Natural killer cell (primary cell): ENCODE results near the gene ADGRF1. TPM values are rescaled to one million over a fixed set of nuclear protein-coding genes. Genes with fewer than 3 reads are reported as not detected.

ENCODE experiments used
- ATAC-seq, 3 donors: fragments of 150-1000 bp in 2 of 3; fragments of 200-7000 bp in 1 of 3; cut with Tn5 transposase; 1 replicate in 1 of 3; 2 replicates in 2 of 3; pipeline ENCODE4 v1.10.0; 2021; ENCODE audit warnings: mild to moderate bottlenecking in 2 of 3, moderate library complexity in 2 of 3
- DNase-seq, 2 donors: peaks; one replicate each; pipeline versions ENCODE4 v3.0.0 to v3.0.0-alpha.2; 2013 to 2021; ENCODE audit warnings: mixed read lengths in 1 of 2
- H3K27ac ChIP-seq: one replicate; pipeline ENCODE4 v1.5.1; 2013; ENCODE audit warnings: mild to moderate bottlenecking, low read length
- H3K27me3 ChIP-seq: one replicate; pipeline ENCODE4 v1.6.1; 2013; ENCODE audit warnings: low read length; ENCODE audit not compliant: control insufficient read depth, insufficient read depth
- H3K36me3 ChIP-seq: one replicate; pipeline ENCODE4 v1.6.1; 2013; ENCODE audit warnings: low read length; ENCODE audit not compliant: control insufficient read depth, insufficient read depth
- H3K4me1 ChIP-seq: one replicate; pipeline ENCODE4 v1.6.1; 2013; ENCODE audit warnings: low read length; ENCODE audit not compliant: control insufficient read depth, insufficient read depth
- H3K4me3 ChIP-seq: one replicate; pipeline ENCODE4 v1.5.1; 2013; ENCODE audit warnings: low read length
- H3K9me3 ChIP-seq: one replicate; pipeline ENCODE4 v1.6.1; 2013; ENCODE audit warnings: low read length; ENCODE audit not compliant: control insufficient read depth, insufficient read depth
- H3K27ac Mint-ChIP-seq, 2 donors: one replicate each; pipeline ENCODE4 v1.8.0; 2022; ENCODE audit warnings: mild to moderate bottlenecking in 2 of 2, mixed read lengths in 2 of 2, moderate library complexity in 1 of 2
- H3K27me3 Mint-ChIP-seq, 2 donors: one replicate each; pipeline ENCODE4 v1.8.0; 2022; ENCODE audit warnings: low read depth in 2 of 2, mixed read lengths in 2 of 2
- H3K36me3 Mint-ChIP-seq: one replicate; pipeline ENCODE4 v1.8.0; 2022; ENCODE audit warnings: mixed read lengths
- H3K4me1 Mint-ChIP-seq, 2 donors: one replicate each; pipeline ENCODE4 v1.8.0; 2022; ENCODE audit warnings: mixed read lengths in 2 of 2
- H3K4me3 Mint-ChIP-seq: one replicate; pipeline ENCODE4 v1.8.0; 2022; ENCODE audit warnings: mild to moderate bottlenecking, moderate library complexity, mixed read lengths
- H3K9me3 Mint-ChIP-seq, 2 donors: one replicate each; pipeline ENCODE4 v1.8.0; 2022; ENCODE audit warnings: mixed read lengths in 2 of 2
- WGBS: methylation state at CpG from one replicate; pipeline ENCODE4 v1.1.7; 2013; ENCODE audit warnings: missing lambda C conversion rate; ENCODE audit not compliant: insufficient coverage; 5-methylcytosine and 5-hydroxymethylcytosine counted together
- intact Hi-C: fragments of 100-400 bp; cut with micrococcal nuclease; formaldehyde crosslinking; loops from one replicate; pipeline ENCODE4 v1.14.2; 2022
- total RNA-seq, 4 donors: library from RNA; stranded (reverse); fragments of 120-200 nt in 1 of 4; gene quantifications; one replicate each; pipeline versions ENCODE4 v1.2.3 to v1.2.4, GENCODE V29; 2013 to 2022
- TF ChIP-seq, protein P1 (sequence below): fragments of 200-600 bp; IDR thresholded peaks from one replicate; pipeline ENCODE4 v1.8.0; 2022; ENCODE audit warnings: antibody characterized with exemption

Gene ADGRF1
- total RNA-seq, 3 donors from 2014 or later (not counting 1 experiment from before 2014, with no cell fraction given), result not detected

DNA sequence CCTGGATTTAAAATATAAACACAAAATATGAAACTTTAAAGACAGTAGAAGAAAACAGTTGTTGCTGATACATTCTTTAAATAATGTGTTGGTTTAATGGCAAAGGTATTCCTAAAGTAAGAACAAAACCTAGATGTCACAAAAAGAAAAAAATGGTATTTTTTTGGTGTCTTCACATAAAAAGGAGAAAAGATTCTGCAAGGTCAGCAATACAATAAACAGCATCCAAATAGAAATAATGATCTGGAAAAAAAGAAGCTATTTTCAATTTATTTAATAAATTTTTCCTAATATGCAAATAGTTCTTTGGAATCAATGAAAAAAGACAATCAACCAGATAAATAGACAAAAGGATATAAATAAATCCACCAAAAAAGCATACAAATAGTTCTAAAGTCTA, 6.5 kb upstream of the ADGRF1 start:
- H3K27me3 Mint-ChIP-seq, result peaks cover 10 to 13% of the 10 kb centered on the region in 2 donors
- H3K27ac Mint-ChIP-seq, result no peak overlapping the region
- Histone ChIP-seq H3K4me3 (no peak overlapping the region), H3K9me3 (no peaks in the 10 kb centered on the region), H3K27ac (no peak overlapping the region), H3K27me3 (no peaks in the 10 kb centered on the region), H3K4me1 (no peaks in the 10 kb centered on the region), H3K36me3 (no peaks in the 10 kb centered on the region)
- H3K4me1 Mint-ChIP-seq, result peaks cover 5 to 6% of the 10 kb centered on the region in 2 donors
- ATAC-seq (no peak), DNase-seq (no peak)
- H3K9me3 Mint-ChIP-seq, result no peaks in the 10 kb centered on the region
- TF ChIP-seq, protein P1, sequence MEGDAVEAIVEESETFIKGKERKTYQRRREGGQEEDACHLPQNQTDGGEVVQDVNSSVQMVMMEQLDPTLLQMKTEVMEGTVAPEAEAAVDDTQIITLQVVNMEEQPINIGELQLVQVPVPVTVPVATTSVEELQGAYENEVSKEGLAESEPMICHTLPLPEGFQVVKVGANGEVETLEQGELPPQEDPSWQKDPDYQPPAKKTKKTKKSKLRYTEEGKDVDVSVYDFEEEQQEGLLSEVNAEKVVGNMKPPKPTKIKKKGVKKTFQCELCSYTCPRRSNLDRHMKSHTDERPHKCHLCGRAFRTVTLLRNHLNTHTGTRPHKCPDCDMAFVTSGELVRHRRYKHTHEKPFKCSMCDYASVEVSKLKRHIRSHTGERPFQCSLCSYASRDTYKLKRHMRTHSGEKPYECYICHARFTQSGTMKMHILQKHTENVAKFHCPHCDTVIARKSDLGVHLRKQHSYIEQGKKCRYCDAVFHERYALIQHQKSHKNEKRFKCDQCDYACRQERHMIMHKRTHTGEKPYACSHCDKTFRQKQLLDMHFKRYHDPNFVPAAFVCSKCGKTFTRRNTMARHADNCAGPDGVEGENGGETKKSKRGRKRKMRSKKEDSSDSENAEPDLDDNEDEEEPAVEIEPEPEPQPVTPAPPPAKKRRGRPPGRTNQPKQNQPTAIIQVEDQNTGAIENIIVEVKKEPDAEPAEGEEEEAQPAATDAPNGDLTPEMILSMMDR, result no peak
- no peak overlapping the region for H3K4me3 Mint-ChIP-seq
- H3K36me3 Mint-ChIP-seq, result no peaks in the 10 kb centered on the region
- intact Hi-C loops, result loop anchor here (10.0 kb wide), 1 partner anchor 204 kb away; no protein-coding TSS in a partner anchor

DNA sequence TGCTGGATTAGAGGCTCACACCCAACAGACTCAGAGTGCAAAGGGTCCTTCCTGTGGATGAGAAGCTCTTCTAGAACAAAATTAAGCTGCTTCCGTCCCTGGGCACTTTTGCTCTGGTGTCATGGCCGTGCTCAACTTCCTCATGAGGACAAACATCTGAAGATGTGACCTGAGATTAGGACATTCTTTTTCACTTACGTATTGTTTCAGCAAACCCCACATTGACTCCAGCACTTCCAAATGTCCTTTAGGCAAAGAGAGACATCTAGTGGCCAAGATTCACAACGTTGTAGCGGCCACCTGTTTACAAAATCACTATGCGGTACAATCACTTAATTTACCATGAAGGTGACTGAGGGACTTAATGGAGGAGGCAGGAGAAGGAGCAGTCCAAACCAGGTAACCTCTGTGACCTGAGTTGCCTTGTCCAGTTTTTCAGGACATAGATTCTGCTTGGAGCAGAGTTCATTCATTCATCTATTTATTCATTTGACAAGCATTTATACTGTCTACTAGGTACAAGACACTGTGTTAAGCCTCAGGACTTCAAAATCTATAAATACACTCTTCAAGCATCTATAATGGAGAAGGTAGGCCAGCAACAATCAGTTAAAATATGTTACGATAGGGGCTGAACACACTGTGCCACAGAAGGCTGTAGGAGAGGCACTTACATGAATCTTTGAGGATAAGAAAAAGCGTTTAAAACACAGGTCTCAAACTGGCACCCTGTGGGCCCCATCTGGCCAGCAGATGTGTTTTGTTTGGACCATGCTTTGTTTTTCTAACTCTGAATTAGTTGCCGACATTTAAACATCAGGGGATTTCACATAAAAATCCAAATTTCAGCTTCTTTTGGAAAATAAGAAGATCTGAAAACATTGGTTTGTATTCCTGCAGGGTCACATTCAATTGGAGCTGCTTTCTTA, 5.6 kb upstream of the ADGRF1 start:
- peak in 1 of 2 donors; percentile 47 for DNase-seq
- Histone ChIP-seq H3K27ac (no peak overlapping the region), H3K36me3 (no peaks in the 10 kb centered on the region), H3K4me1 (no peaks in the 10 kb centered on the region), H3K27me3 (no peaks in the 10 kb centered on the region), H3K4me3 (no peak overlapping the region), H3K9me3 (no peaks in the 10 kb centered on the region)
- H3K4me1 Mint-ChIP-seq, result peaks cover 5 to 6% of the 10 kb centered on the region in 2 donors
- H3K4me3 Mint-ChIP-seq, result no peak overlapping the region
- H3K27ac Mint-ChIP-seq, result no peak overlapping the region
- ATAC-seq, result peak in 1 of 3 donors; percentile 38
- peaks cover 10 to 13% of the 10 kb centered on the region in 2 donors for H3K27me3 Mint-ChIP-seq
- intact Hi-C loops, result loop anchor here (10.0 kb wide), 1 partner anchor 203 kb away; no protein-coding TSS in a partner anchor
- WGBS, result 28% methylated on average over 9 of the region's 9 CpGs
- TF ChIP-seq, protein P1, result peak; percentile 29
- no peaks in the 10 kb centered on the region for H3K36me3 Mint-ChIP-seq
- H3K9me3 Mint-ChIP-seq, result no peaks in the 10 kb centered on the region

DNA sequence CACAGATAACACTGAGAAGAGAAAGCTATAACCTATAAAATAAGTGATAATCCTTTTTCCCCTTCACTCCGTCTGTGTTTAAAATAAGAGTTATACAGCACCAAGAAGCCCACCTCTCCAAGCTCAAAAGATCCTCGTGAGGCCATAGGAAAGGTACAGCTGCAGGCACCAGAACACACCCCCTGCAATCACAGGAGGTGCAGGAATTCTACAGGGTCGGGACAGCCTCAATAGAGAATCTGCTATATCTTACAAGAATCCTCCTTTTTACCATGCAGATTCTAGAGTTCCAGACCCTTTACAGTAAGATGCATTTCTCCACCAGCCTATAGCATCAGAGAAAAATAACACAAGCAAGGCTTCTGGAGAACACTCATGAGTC, 5.0 kb upstream of the ADGRF1 start:
- TF ChIP-seq, protein P1, result no peak
- no peaks in the 10 kb centered on the region for H3K27me3 ChIP-seq
- no peaks in the 10 kb centered on the region for H3K36me3 ChIP-seq
- DNase-seq, result no peak
- no peak overlapping the region for H3K4me3 ChIP-seq
- no peak overlapping the region for H3K27ac ChIP-seq
- no peaks in the 10 kb centered on the region for H3K4me1 ChIP-seq
- no peaks in the 10 kb centered on the region for H3K9me3 Mint-ChIP-seq
- 70% methylated on average over 3 of the region's 3 CpGs for WGBS
- H3K4me1 Mint-ChIP-seq, result peaks cover 5 to 6% of the 10 kb centered on the region in 2 donors
- no peaks in the 10 kb centered on the region for H3K36me3 Mint-ChIP-seq
- ATAC-seq, result no peak
- H3K9me3 ChIP-seq, result no peaks in the 10 kb centered on the region
- peaks cover 10 to 13% of the 10 kb centered on the region in 2 donors for H3K27me3 Mint-ChIP-seq
- intact Hi-C loops, result loop anchor here (10.0 kb wide), 1 partner anchor 202 kb away; no protein-coding TSS in a partner anchor
- H3K27ac Mint-ChIP-seq, result no peak overlapping the region
- no peak overlapping the region for H3K4me3 Mint-ChIP-seq
